Parathyroid adenoma (tissue), 2 donors: Measurements from ENCODE around the gene SPSB1.

Experiments
- H2AFZ ChIP-seq: fragments of 300-600 bp; sonication (generic); one replicate; pipeline ENCODE4 v1.7.0; 2017; ENCODE audit warnings: antibody characterized with exemption, mild to moderate bottlenecking
- H3K27ac ChIP-seq: fragments of 300-600 bp; sonication (generic); one replicate; pipeline ENCODE4 v1.7.0; 2017
- H3K27me3 ChIP-seq: fragments of 300-600 bp; sonication (generic); one replicate; pipeline ENCODE4 v1.7.0; 2017; ENCODE audit warnings: low read length; ENCODE audit not compliant: control insufficient read depth, insufficient read depth
- H3K36me3 ChIP-seq: fragments of 300-600 bp; sonication (generic); one replicate; pipeline ENCODE4 v1.7.0; 2017; ENCODE audit warnings: low read length; ENCODE audit not compliant: control insufficient read depth, insufficient read depth
- H3K4me1 ChIP-seq: fragments of 300-600 bp; sonication (generic); one replicate; pipeline ENCODE4 v1.7.0; 2017; ENCODE audit warnings: control low read depth
- H3K4me2 ChIP-seq: fragments of 300-600 bp; sonication (generic); one replicate; pipeline ENCODE4 v1.7.0; 2017; ENCODE audit warnings: low read length
- H3K4me3 ChIP-seq: fragments of 300-600 bp; sonication (generic); one replicate; pipeline ENCODE4 v1.7.0; 2017; ENCODE audit warnings: low read depth, low read length
- H3K79me2 ChIP-seq: fragments of 300-600 bp; sonication (generic); one replicate; pipeline ENCODE4 v1.7.0; 2017; ENCODE audit warnings: control low read depth
- H3K9ac ChIP-seq: fragments of 300-600 bp; sonication (generic); one replicate; pipeline ENCODE4 v1.7.0; 2017; ENCODE audit warnings: mild to moderate bottlenecking
- H3K9me3 ChIP-seq: fragments of 300-600 bp; sonication (generic); one replicate; pipeline ENCODE4 v1.7.0; 2017; ENCODE audit warnings: low read length; ENCODE audit not compliant: control insufficient read depth
- TF ChIP-seq, protein P1 (sequence below): fragments of 300-600 bp; sonication (generic); IDR thresholded peaks from one replicate; pipeline ENCODE4 v1.7.0; 2017; ENCODE audit warnings: antibody characterized with exemption, mild to moderate bottlenecking
- donor health status: primary hyperparathyroidism.

SPSB1 gene

DNA sequence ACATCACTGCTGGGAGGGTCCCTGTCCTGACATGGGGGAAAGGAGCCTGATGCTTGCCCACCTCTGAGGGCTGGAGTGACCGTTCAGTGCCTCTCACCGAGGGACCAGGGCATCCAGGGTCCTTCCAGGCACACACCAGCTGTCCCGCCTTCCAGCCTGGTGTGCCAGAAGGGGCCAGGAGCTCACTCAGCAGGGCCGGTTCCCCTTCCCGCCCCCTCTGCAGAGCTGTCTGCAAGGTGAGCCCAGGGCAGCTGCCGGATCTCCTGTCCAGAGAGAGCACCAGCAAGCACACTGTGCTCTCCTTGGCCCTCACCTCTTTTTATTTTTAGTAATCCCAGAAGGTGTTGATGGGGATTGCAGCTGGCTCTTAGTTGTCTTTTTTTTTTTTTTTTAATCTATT, 41.2 kb upstream of the SPSB1 start:
- no peak overlapping the region for H2AFZ ChIP-seq
- H3K4me3 ChIP-seq = no peak overlapping the region
- H3K4me2 ChIP-seq = no peak overlapping the region
- H3K27me3 ChIP-seq = no peaks in the 10 kb centered on the region
- H3K79me2 ChIP-seq = no peaks in the 10 kb centered on the region
- peak overlapping the region; percentile 7 for H3K27ac ChIP-seq
- peaks cover 11% of the 10 kb centered on the region for H3K4me1 ChIP-seq
- no peak overlapping the region for H3K9ac ChIP-seq
- TF ChIP-seq, protein P1, sequence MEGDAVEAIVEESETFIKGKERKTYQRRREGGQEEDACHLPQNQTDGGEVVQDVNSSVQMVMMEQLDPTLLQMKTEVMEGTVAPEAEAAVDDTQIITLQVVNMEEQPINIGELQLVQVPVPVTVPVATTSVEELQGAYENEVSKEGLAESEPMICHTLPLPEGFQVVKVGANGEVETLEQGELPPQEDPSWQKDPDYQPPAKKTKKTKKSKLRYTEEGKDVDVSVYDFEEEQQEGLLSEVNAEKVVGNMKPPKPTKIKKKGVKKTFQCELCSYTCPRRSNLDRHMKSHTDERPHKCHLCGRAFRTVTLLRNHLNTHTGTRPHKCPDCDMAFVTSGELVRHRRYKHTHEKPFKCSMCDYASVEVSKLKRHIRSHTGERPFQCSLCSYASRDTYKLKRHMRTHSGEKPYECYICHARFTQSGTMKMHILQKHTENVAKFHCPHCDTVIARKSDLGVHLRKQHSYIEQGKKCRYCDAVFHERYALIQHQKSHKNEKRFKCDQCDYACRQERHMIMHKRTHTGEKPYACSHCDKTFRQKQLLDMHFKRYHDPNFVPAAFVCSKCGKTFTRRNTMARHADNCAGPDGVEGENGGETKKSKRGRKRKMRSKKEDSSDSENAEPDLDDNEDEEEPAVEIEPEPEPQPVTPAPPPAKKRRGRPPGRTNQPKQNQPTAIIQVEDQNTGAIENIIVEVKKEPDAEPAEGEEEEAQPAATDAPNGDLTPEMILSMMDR = no peak
- H3K36me3 ChIP-seq = no peaks in the 10 kb centered on the region
- no peaks in the 10 kb centered on the region for H3K9me3 ChIP-seq

GRCh38 chr1:9253004-9253403, 39.7 kb upstream of the SPSB1 start:
- Histone ChIP-seq H3K9ac (no peak overlapping the region), H3K4me1 (peaks cover 11% of the 10 kb centered on the region), H3K27me3 (no peaks in the 10 kb centered on the region), H3K4me2 (no peak overlapping the region), H3K36me3 (no peaks in the 10 kb centered on the region), H2AFZ (no peak overlapping the region), H3K4me3 (no peak overlapping the region), H3K9me3 (no peaks in the 10 kb centered on the region), H3K79me2 (no peaks in the 10 kb centered on the region), H3K27ac (no peak overlapping the region)
- TF ChIP-seq, protein P1 = no peak

DNA sequence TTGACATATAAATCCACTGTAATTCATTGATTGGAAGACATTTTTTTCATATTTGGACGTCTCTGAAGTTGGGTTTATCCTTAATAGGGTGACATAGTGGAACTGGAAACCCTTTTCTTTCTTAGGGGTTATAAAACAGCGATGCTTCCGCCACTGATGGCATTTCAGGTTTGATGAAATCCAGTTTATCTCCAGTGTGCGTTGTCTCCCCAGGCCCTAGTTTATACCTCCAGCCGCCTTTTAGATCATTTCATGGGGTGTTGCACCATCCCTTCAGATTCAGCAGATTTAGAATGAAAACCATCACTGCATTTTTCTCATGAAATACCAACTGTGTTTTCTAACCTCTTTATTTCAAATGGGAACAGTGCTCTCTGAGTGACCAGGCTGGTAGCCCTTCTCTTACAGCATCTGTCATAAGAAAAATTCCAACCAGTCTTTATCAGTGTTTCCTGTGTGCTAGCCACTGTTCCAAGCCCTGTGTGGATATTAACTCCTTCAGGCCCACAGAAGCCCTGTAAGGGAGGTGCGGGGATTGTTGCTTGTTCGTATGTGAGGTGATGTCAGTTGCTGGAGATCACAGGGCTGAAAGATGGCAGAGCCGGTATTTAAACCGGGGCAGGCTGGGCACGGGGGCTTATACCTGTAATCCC, 39.1 kb upstream of the SPSB1 start:
- TF ChIP-seq, protein P1 = no peak
- H3K27me3 ChIP-seq = no peaks in the 10 kb centered on the region
- H3K4me3 ChIP-seq = no peak overlapping the region
- H3K4me2 ChIP-seq = no peak overlapping the region
- H3K79me2 ChIP-seq = peaks cover 3% of the 10 kb centered on the region
- H3K9me3 ChIP-seq = no peaks in the 10 kb centered on the region
- H3K9ac ChIP-seq = no peak overlapping the region
- no peak overlapping the region for H2AFZ ChIP-seq
- H3K36me3 ChIP-seq = no peaks in the 10 kb centered on the region
- no peak overlapping the region for H3K27ac ChIP-seq
- peaks cover 11% of the 10 kb centered on the region for H3K4me1 ChIP-seq

GRCh38 chr1:9256332-9256731, 36.4 kb upstream of the SPSB1 start:
- Histone ChIP-seq H2AFZ (no peak overlapping the region), H3K79me2 (peaks cover 6% of the 10 kb centered on the region), H3K4me2 (no peak overlapping the region), H3K9ac (no peak overlapping the region), H3K4me3 (no peak overlapping the region), H3K27ac (no peak overlapping the region), H3K27me3 (no peaks in the 10 kb centered on the region), H3K36me3 (no peaks in the 10 kb centered on the region), H3K4me1 (peaks cover 2% of the 10 kb centered on the region), H3K9me3 (no peaks in the 10 kb centered on the region)
- TF ChIP-seq, protein P1 = no peak

DNA sequence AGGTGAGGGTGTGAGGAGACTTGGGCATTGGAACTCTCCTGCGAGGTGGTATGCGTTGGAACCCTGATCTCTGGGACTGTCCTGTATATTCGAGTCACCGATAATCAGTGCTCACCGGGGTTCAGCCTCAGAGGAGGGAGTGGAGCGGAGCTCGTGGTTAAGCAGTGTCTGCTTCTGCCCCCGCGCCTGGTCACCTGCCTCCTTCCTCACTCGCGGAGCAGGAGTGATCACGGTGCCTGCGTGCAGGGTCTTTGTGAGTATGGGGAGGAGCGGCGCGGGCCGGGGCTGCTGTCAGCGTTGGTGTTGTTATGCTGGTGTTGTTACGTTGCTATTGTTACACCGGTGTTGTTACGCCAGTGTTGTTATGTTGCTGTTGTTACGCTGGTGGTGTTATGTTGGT, 34.8 kb upstream of the SPSB1 start:
- H3K4me3 ChIP-seq = no peak overlapping the region
- no peak overlapping the region for H3K27ac ChIP-seq
- H3K4me1 ChIP-seq = no peaks in the 10 kb centered on the region
- no peak overlapping the region for H3K4me2 ChIP-seq
- TF ChIP-seq, protein P1 = no peak
- H3K27me3 ChIP-seq = no peaks in the 10 kb centered on the region
- H3K36me3 ChIP-seq = no peaks in the 10 kb centered on the region
- H3K9ac ChIP-seq = no peak overlapping the region
- peaks cover 6% of the 10 kb centered on the region for H3K79me2 ChIP-seq
- H2AFZ ChIP-seq = no peak overlapping the region
- H3K9me3 ChIP-seq = no peaks in the 10 kb centered on the region
